HepG2 (cell line): ENCODE results near the gene CCDC80.

ENCODE experiments used
- BORCS8-MEF2B ChIP-seq: sonication (generic); formaldehyde crosslinking; IDR thresholded peaks from 2 replicates; pipeline ENCODE4 v1.8.0; 2022; ENCODE audit warnings: mild to moderate bottlenecking, missing genetic modification reagents
- CEBPG ChIP-seq: IDR thresholded peaks from 2 replicates; pipeline ENCODE4 v1.6.1; 2016
- CREM ChIP-seq, 2 experiments: sonication (generic) in 1 of 2; formaldehyde crosslinking in 1 of 2; IDR thresholded peaks; 2 replicates each; pipeline versions ENCODE4 v1.4.0 to v1.6.1; 2016 to 2020; ENCODE audit warnings: antibody characterized with exemption in 1 of 2, mild to moderate bottlenecking in 1 of 2, missing genetic modification reagents in 1 of 2
- CTCF ChIP-seq: sonication (generic); formaldehyde crosslinking; IDR thresholded peaks from 2 replicates; pipeline ENCODE4 v1.5.0; 2020; ENCODE audit warnings: mild to moderate bottlenecking, missing genetic modification reagents, moderate library complexity
- DRAP1 ChIP-seq: IDR thresholded peaks from 2 replicates; pipeline ENCODE4 v1.6.1; 2016; ENCODE audit warnings: missing genetic modification reagents, missing compliant biosample characterization
- MAX ChIP-seq: IDR thresholded peaks from 2 replicates; pipeline ENCODE4 v1.6.1; 2012; ENCODE audit warnings: inconsistent platforms
- NCOR1 ChIP-seq: fragments of 200-600 bp; sonication (generic); IDR thresholded peaks from 2 replicates; pipeline ENCODE4 v1.7.0; 2017; ENCODE audit warnings: antibody characterized with exemption, low read length, borderline replicate concordance
- RFX5 ChIP-seq: IDR thresholded peaks from 2 replicates; pipeline ENCODE4 v1.6.1; 2011; ENCODE audit warnings: low read depth, low read length, improper control_type of control experiment
- ZFP37 ChIP-seq: sonication (generic); formaldehyde crosslinking; IDR thresholded peaks from 2 replicates; pipeline ENCODE4 v1.4.0; 2020; ENCODE audit warnings: missing genetic modification reagents, borderline replicate concordance
- ZNF256 ChIP-seq: sonication (generic); formaldehyde crosslinking; conservative IDR thresholded peaks from 2 replicates; pipeline ENCODE4 v1.4.0; 2020; ENCODE audit warnings: missing genetic modification reagents
- ZNF557 ChIP-seq: sonication (generic); formaldehyde crosslinking; IDR thresholded peaks from 2 replicates; pipeline ENCODE4 v1.4.0; 2020; ENCODE audit warnings: missing genetic modification reagents
- ZNF629 ChIP-seq: sonication (generic); formaldehyde crosslinking; conservative IDR thresholded peaks from 2 replicates; pipeline ENCODE4 v1.5.0; 2020; ENCODE audit warnings: missing genetic modification reagents
- TF ChIP-seq, protein P1 (sequence below): sonication (generic); formaldehyde crosslinking; IDR thresholded peaks from 2 replicates; pipeline ENCODE4 v1.4.0; 2020; ENCODE audit warnings: missing genetic modification reagents, mild to moderate bottlenecking, borderline replicate concordance

- no peak for TF ChIP-seq CTCF (CRISPR knock-in tag)
- TF ChIP-seq CEBPG: no peak
- TF ChIP-seq, protein P1, sequence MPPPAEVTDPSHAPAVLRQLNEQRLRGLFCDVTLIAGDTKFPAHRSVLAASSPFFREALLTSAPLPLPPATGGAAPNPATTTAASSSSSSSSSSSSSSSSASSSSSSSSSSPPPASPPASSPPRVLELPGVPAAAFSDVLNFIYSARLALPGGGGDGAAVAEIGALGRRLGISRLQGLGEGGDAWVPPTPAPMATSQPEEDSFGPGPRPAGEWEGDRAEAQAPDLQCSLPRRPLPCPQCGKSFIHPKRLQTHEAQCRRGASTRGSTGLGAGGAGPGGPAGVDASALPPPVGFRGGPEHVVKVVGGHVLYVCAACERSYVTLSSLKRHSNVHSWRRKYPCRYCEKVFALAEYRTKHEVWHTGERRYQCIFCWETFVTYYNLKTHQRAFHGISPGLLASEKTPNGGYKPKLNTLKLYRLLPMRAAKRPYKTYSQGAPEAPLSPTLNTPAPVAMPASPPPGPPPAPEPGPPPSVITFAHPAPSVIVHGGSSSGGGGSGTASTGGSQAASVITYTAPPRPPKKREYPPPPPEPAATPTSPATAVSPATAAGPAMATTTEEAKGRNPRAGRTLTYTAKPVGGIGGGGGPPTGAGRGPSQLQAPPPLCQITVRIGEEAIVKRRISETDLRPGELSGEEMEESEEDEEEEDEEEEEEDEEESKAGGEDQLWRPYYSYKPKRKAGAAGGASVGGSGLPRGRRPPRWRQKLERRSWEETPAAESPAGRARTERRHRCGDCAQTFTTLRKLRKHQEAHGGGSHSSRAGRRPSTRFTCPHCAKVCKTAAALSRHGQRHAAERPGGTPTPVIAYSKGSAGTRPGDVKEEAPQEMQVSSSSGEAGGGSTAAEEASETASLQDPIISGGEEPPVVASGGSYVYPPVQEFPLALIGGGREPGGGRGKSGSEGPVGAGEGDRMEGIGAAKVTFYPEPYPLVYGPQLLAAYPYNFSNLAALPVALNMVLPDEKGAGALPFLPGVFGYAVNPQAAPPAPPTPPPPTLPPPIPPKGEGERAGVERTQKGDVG (CRISPR knock-in tag): no peak
- no peak for TF ChIP-seq ZNF557 (CRISPR knock-in tag)
- no peak for TF ChIP-seq BORCS8-MEF2B (CRISPR knock-in tag)
- no peak for TF ChIP-seq MAX
- no peak for TF ChIP-seq DRAP1
- no peak for TF ChIP-seq CREM (IDR thresholded peaks at IDR 0.05)
- TF ChIP-seq CREM (CRISPR knock-in tag; IDR thresholded peaks at IDR 0.05): no peak
- TF ChIP-seq NCOR1: no peak
- no peak for TF ChIP-seq ZFP37 (CRISPR knock-in tag)
- no peak for TF ChIP-seq ZNF629 (CRISPR knock-in tag)
- TF ChIP-seq ZNF256: no peak
- TF ChIP-seq RFX5: no peak
Measured at GRCh38 chr3:112632596-112632995, 8.3 kb downstream of the CCDC80 start.
